PC-9 (cell line): ENCODE results near the gene ERC2.

ENCODE experiments used
- CTCF ChIP-seq: fragments of 200-600 bp; sonication (generic); conservative IDR thresholded peaks from 2 replicates; pipeline ENCODE4 v1.6.1; 2017; ENCODE audit warnings: mixed run types, antibody characterized with exemption, mild to moderate bottlenecking, moderate library complexity
- EZH2 ChIP-seq: fragments of 200-600 bp; sonication (generic); IDR thresholded peaks from 2 replicates; pipeline ENCODE4 v1.8.0; 2017; ENCODE audit warnings: antibody characterized with exemption, low read depth

GRCh38 chr3:55801068-55801467 is 667.2 kb downstream of the ERC2 start:
- TF ChIP-seq CTCF, result no peak
- no peak for TF ChIP-seq EZH2
